Measurements from ENCODE around the gene PDE6B. TPM values are rescaled to one million over a fixed set of nuclear protein-coding genes. Genes with fewer than 3 reads are reported as not detected.

PDE6B gene
- total and polyA plus RNA-seq, 2 experiments from 2014 or later, result 43.1 to 48.1 TPM

GRCh38 chr4:616911-617643 lies 8.3 kb upstream of the PDE6B start:
- no peaks in the 10 kb centered on the region for H3K9me3 ChIP-seq (ENCODE audit: low read depth)
- no peaks in the 10 kb centered on the region for H3K36me3 ChIP-seq
- H3K4me1 ChIP-seq (ENCODE audit: low read depth), result no peaks in the 10 kb centered on the region
- H3K27ac ChIP-seq, result no peak overlapping the region
- H3K4me3 ChIP-seq, result no peak overlapping the region
- no peak for TF ChIP-seq CTCF (IDR thresholded peaks at IDR 0.05; ENCODE audit: low read depth, low read length)
- H3K27me3 ChIP-seq, result peaks cover 24% of the 10 kb centered on the region
- no peak for DNase-seq (ENCODE audit: low read depth in 1 of 2, low spot score in 1 of 2)

- no peak for DNase-seq (ENCODE audit: low read depth in 1 of 2, low spot score in 1 of 2)
- Histone ChIP-seq H3K27me3 (peaks cover 15% of the 10 kb centered on the region), H3K9me3 (ENCODE audit: low read depth) (no peaks in the 10 kb centered on the region), H3K27ac (no peak overlapping the region), H3K4me3 (no peak overlapping the region), H3K4me1 (ENCODE audit: low read depth) (no peaks in the 10 kb centered on the region), H3K36me3 (no peaks in the 10 kb centered on the region)
- no peak for TF ChIP-seq CTCF (IDR thresholded peaks at IDR 0.05; ENCODE audit: low read depth, low read length)
These were observed 7.4 kb upstream of the PDE6B start for GRCh38 chr4:617644-618641.

- Histone ChIP-seq H3K27ac (no peak overlapping the region), H3K4me3 (no peak overlapping the region), H3K9me3 (ENCODE audit: low read depth) (no peaks in the 10 kb centered on the region), H3K4me1 (ENCODE audit: low read depth) (no peaks in the 10 kb centered on the region), H3K27me3 (peaks cover 8% of the 10 kb centered on the region), H3K36me3 (no peaks in the 10 kb centered on the region)
- no peak for TF ChIP-seq CTCF (IDR thresholded peaks at IDR 0.05; ENCODE audit: low read depth, low read length)
- no peak for DNase-seq (ENCODE audit: low read depth in 1 of 2, low spot score in 1 of 2)
These were observed 5.2 kb upstream of the PDE6B start for GRCh38 chr4:620201-620600.

GRCh38 chr4:620851-621261 lies 4.5 kb upstream of the PDE6B start:
- Histone ChIP-seq H3K27ac (no peak overlapping the region), H3K4me1 (ENCODE audit: low read depth) (no peaks in the 10 kb centered on the region), H3K27me3 (peaks cover 8% of the 10 kb centered on the region), H3K4me3 (no peak overlapping the region), H3K9me3 (ENCODE audit: low read depth) (no peaks in the 10 kb centered on the region), H3K36me3 (no peaks in the 10 kb centered on the region)
- no peak for DNase-seq (ENCODE audit: low read depth in 1 of 2, low spot score in 1 of 2)
- no peak for TF ChIP-seq CTCF (IDR thresholded peaks at IDR 0.05; ENCODE audit: low read depth, low read length)

- Histone ChIP-seq H3K27me3 (peaks cover 8% of the 10 kb centered on the region), H3K9me3 (ENCODE audit: low read depth) (no peaks in the 10 kb centered on the region), H3K36me3 (no peaks in the 10 kb centered on the region), H3K4me3 (no peak overlapping the region), H3K27ac (no peak overlapping the region), H3K4me1 (ENCODE audit: low read depth) (no peaks in the 10 kb centered on the region)
- DNase-seq (ENCODE audit: low read depth in 1 of 2, low spot score in 1 of 2), result no peak
- no peak for TF ChIP-seq CTCF (IDR thresholded peaks at IDR 0.05; ENCODE audit: low read depth, low read length)
These were observed 3.9 kb upstream of the PDE6B start for GRCh38 chr4:621296-622070.
